Body of pancreas (tissue), 4 donors: ENCODE data around the gene WASF1. TPM values are rescaled to one million over a fixed set of nuclear protein-coding genes. Genes with fewer than 3 reads are reported as not detected.

ENCODE experiments used
- ATAC-seq: fragments of 150-250 bp; one replicate; pipeline ENCODE4 v1.9.1; 2016
- DNase-seq, 4 donors: peaks; one replicate each; pipeline ENCODE4 v3.0.0-alpha.2; 2019
- H3K27ac ChIP-seq, 4 donors: fragments of 200-600 bp; sonication (generic); 1 replicate in 3 of 4; 2 replicates in 1 of 4; pipeline versions ENCODE4 v1.5.1 to v1.6.1; 2016 to 2019; ENCODE audit warnings: mild to moderate bottlenecking in 1 of 4, mixed read lengths in 1 of 4, moderate library complexity in 1 of 4
- H3K27me3 ChIP-seq, 2 donors: fragments of 200-600 bp; sonication (generic); one replicate each; pipeline ENCODE4 v1.6.0; 2016; ENCODE audit warnings: mild to moderate bottlenecking in 1 of 2
- H3K36me3 ChIP-seq, 2 donors: fragments of 200-600 bp; sonication (generic); replicated peaks in 1 of 2; 2 replicates each; pipeline ENCODE4 v1.5.1; 2016; ENCODE audit warnings: low read depth in 2 of 2; ENCODE audit not compliant: insufficient read depth in 1 of 2
- H3K4me1 ChIP-seq: fragments of 200-600 bp; sonication (generic); one replicate; pipeline ENCODE4 v1.6.0; 2016
- H3K4me3 ChIP-seq, 2 donors: fragments of 200-600 bp; sonication (generic); 1 replicate in 1 of 2; 2 replicates in 1 of 2; pipeline ENCODE4 v1.5.1; 2016 to 2019
- H3K9me3 ChIP-seq, 3 donors: fragments of 200-600 bp; sonication (generic); 1 replicate in 2 of 3; 2 replicates in 1 of 3; pipeline ENCODE4 v1.5.1; 2016
- CTCF ChIP-seq, 7 experiments: fragments of 450-650 bp in 4 of 7; fragments of 200-600 bp in 3 of 7; sonication (generic) in 3 of 7; IDR thresholded peaks; one replicate each; pipeline ENCODE4 v1.5.1; 2016 to 2019; ENCODE audit warnings: antibody characterized with exemption in 7 of 7
- POLR2A ChIP-seq, 3 donors: fragments of 450-650 bp; IDR thresholded peaks; one replicate each; pipeline ENCODE4 v1.6.1; 2016; ENCODE audit warnings: antibody characterized with exemption in 3 of 3, mild to moderate bottlenecking in 2 of 3
- WGBS, 2 donors: methylation state at CpG; one replicate each; pipeline ENCODE4 v1.1.5; 2017; 5-methylcytosine and 5-hydroxymethylcytosine counted together
- intact Hi-C: fragments of 100-400 bp; cut with DNase I; formaldehyde crosslinking; loops from one replicate; pipeline ENCODE4 v1.15.1; 2023
- total RNA-seq, 2 donors: library from RNA; depleted of rRNA; stranded (reverse); fragments of >200 nt; gene quantifications; one replicate each; pipeline ENCODE4 v1.1.0, GENCODE V29; 2016

WASF1 gene
- total RNA-seq, 2 donors from 2014 or later: 7.5 to 8.9 TPM

GRCh38 chr6:110095101-110095500 lies 84.4 kb downstream of the WASF1 start:
- intact Hi-C loops: no loop called here
- Histone ChIP-seq H3K9me3 (no peaks in the 10 kb centered on the region), H3K4me1 (peaks cover 29% of the 10 kb centered on the region), H3K4me3 (no peak overlapping the region), H3K27me3 (no peaks in the 10 kb centered on the region), H3K36me3 (no peaks in the 10 kb centered on the region), H3K27ac (no peak overlapping the region)
- DNase-seq: no peak
- ATAC-seq: no peak
- TF ChIP-seq CTCF (IDR thresholded peaks at IDR 0.05): no peak
- TF ChIP-seq POLR2A (IDR thresholded peaks at IDR 0.05): no peak
- WGBS, 2 donors: 58 to 62% methylated on average over 1 of the region's 1 CpG

DNA sequence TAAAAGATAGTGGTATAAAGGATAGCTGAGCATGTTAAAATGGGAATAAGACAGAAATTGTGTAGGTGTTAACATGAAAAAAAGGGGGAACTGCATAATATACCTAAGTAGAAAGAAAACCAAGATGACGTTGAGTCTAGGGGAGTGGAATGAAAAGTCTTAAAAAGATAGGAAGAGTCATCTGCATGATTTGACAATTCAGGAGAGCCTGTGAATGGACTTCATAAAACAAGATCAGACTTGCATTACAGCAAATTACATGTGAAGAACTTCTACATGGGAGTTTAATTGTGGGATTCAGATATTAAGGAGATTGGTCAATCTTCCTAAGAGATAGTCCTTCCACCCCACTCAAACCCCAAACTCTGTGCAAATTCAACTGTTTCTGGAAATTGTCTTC lies 85.5 kb downstream of the WASF1 start:
- WGBS, 2 donors: 87 to 98% methylated on average over 1 of the region's 1 CpG
- no peak overlapping the region for H3K27ac ChIP-seq
- no peaks in the 10 kb centered on the region for H3K36me3 ChIP-seq

GRCh38 chr6:110090876-110091275 lies 88.6 kb downstream of the WASF1 start:
- Histone ChIP-seq H3K27ac (no peak overlapping the region), H3K4me1 (no peaks in the 10 kb centered on the region), H3K36me3 (no peaks in the 10 kb centered on the region), H3K27me3 (no peaks in the 10 kb centered on the region), H3K9me3 (no peaks in the 10 kb centered on the region), H3K4me3 (no peak overlapping the region)
- TF ChIP-seq POLR2A (IDR thresholded peaks at IDR 0.05) (no peak), CTCF (IDR thresholded peaks at IDR 0.05) (no peak)
- intact Hi-C loops: no loop called here
- DNase-seq (no peak), ATAC-seq (no peak)

More for the DNA sequence above, 85.5 kb downstream of the WASF1 start:
- ATAC-seq: no peak
- TF ChIP-seq CTCF (IDR thresholded peaks at IDR 0.05) (no peak), POLR2A (IDR thresholded peaks at IDR 0.05) (no peak)
- peaks cover 24% of the 10 kb centered on the region for H3K4me1 ChIP-seq
- H3K9me3 ChIP-seq: no peaks in the 10 kb centered on the region
- intact Hi-C loops: no loop called here
- no peaks in the 10 kb centered on the region for H3K27me3 ChIP-seq
- H3K4me3 ChIP-seq: no peak overlapping the region
- no peak for DNase-seq

GRCh38 chr6:110089323-110089722 lies 90.1 kb downstream of the WASF1 start:
- TF ChIP-seq CTCF (IDR thresholded peaks at IDR 0.05): no peak
- no peak for TF ChIP-seq POLR2A (IDR thresholded peaks at IDR 0.05)
- H3K4me1 ChIP-seq: no peaks in the 10 kb centered on the region
- no peak overlapping the region for H3K27ac ChIP-seq
- no peaks in the 10 kb centered on the region for H3K27me3 ChIP-seq
- no peak overlapping the region for H3K4me3 ChIP-seq
- no peaks in the 10 kb centered on the region for H3K9me3 ChIP-seq
- ATAC-seq (no peak), DNase-seq (no peak)
- intact Hi-C loops: no loop called here
- H3K36me3 ChIP-seq: no peaks in the 10 kb centered on the region

- 81 to 93% methylated on average over 2 of the region's 2 CpGs for WGBS, 2 donors
- ATAC-seq: no peak
Observed at GRCh38 chr6:110085285-110085684, 94.2 kb downstream of the WASF1 start.

More at GRCh38 chr6:110085285-110085684, 94.2 kb downstream of the WASF1 start:
- H3K36me3 ChIP-seq: no peaks in the 10 kb centered on the region
- no peaks in the 10 kb centered on the region for H3K27me3 ChIP-seq
- intact Hi-C loops: no loop called here
- no peak for TF ChIP-seq CTCF (IDR thresholded peaks at IDR 0.05)
- TF ChIP-seq POLR2A (IDR thresholded peaks at IDR 0.05): no peak
- no peak overlapping the region for H3K4me3 ChIP-seq
- H3K9me3 ChIP-seq: no peaks in the 10 kb centered on the region
- DNase-seq: no peak
- H3K4me1 ChIP-seq: no peaks in the 10 kb centered on the region
- no peak overlapping the region for H3K27ac ChIP-seq
